Stimulated activated CD8-positive, alpha-beta memory T cell treated with anti-CD3 and anti-CD28 coated beads, Interleukin-15, amount 100 ng/mL, for 24 hours (primary cell): ENCODE data around the gene GNAQ.

Experiments used
- DNase-seq: peaks from one replicate; pipeline ENCODE4 v3.0.0-alpha.2; 2020; ENCODE audit warnings: low read depth

Gene GNAQ

DNA sequence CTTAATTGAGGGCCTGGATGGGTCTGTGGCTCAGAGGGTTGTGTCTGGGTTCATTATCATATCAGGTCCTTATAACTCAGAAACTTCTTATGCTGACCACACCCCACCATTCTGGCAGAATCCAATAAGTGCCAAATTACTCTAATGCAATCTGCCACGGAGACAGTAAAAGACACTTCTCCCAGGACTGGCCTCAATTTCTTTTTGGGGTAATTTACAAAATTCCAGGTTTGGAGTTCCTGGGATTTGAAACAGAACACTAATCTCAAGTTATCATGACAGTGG lies 187.8 kb downstream of the GNAQ start:
- DNase-seq, result no peak

DNA sequence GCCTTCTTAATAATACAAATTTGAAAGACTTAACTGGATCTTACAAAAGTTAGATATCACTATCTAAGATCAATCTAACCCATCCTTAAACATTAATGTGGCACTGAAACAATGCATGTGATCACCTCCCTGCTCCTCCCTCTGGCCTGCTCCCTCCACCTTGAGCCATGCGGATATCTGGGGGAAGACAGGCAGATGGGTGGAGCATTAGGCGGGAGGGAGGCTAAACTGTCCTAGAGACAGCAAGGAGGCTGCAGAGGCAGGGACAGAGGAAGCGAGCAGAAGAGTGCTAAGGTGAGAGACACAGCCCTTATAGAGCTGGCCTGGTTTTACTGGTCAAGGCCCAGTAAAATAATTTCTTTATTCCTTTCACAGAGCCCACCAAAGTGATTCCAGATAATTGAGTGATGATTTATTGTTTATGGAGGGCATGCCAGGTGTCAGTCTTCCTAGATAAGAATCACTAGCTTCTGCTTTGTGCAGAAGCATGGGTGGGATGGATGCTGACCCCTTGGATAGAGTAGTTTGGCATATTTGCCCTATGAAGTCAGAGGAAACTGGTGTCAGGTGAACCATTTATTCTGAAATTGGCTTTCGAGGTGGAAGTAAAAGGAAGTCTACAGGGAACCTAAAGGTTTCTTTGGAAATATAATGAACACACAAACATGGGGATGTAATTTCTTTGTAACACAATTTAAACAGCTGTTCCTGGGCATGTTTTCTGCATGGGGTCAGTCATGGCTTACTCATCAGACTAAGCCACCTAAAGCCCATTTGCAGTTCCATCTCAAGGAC lies 188.3 kb downstream of the GNAQ start:
- DNase-seq, result no peak

DNA sequence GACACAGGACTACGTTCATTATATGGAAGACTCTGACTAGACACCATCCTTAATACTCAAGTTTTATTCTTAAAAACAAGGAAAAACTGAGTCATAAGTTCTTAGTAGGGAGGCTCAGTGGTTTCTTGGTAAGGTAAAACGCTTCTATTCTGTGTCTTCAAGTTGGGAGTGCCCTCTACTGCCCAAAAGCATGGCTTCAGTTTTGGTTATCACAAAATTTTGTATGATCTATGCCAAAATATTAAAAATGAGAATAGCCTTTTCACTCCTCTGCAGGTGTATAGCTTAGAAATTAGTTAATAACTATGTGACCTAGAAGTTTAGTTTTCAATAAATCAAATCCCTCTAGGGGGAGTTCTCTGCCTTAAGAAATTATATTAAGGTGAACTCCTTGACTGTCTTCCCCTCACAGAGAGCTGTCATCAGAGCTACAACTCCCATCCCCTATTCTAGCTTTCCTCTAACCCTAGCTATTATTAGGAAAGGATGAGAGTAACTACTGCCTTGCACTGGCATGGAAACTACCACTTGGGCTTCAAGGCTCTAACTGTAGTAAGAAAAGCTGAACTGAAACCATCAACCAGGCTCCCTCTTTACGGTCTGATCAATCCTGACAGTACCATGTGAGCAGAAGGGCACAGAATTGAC lies 189.7 kb downstream of the GNAQ start:
- DNase-seq, result no peak

DNA sequence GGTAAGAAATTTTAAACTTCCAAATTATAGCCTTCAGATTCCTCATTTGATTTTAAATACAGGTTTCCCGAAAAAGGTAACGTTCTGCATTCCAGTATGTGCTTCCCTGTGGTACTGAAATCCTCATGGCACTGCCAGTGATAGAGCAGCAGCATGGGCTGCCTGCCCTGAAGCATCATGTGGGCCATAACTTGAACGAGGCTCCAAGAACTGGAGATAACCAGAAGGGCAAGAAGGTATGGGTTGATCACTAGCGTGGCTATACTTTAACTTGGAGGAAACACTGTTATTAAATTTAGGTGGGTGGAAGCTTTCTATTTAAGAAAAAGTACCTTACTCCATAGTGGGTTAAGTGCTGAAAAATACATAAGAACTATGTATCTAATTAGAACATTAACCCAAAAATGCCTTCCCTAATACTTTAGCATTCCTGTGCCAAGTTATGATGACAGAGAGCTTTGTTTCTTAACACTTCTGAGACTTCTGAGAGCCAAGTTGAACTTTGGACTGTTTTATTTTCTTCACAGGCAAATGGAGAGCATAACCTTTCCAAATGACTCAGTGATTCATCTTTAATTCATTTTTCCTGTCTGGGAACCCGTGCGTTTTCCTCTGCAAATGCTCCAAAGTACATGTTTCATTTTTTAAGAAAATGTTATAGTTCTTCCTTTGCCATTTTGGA lies 192.0 kb downstream of the GNAQ start:
- no peak for DNase-seq

DNA sequence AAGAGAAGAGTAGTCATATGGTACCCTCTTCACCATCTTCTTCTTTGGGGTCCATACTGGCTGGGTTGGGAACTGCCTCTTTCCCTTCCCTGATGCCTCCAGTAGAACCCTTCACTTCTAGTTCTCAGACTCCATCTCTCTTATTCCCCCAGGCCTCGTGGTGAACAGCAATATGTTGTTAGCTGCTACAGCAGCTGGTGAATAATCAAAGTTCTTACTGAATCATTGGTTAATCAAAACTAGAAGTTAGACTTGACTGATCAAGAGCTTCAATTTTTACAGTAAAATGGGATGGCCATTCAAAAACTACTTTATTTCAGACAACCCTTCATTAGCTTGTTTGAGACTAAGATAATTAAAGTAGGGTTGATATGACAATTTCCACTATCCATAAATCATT lies 192.6 kb downstream of the GNAQ start:
- DNase-seq, result no peak

DNA sequence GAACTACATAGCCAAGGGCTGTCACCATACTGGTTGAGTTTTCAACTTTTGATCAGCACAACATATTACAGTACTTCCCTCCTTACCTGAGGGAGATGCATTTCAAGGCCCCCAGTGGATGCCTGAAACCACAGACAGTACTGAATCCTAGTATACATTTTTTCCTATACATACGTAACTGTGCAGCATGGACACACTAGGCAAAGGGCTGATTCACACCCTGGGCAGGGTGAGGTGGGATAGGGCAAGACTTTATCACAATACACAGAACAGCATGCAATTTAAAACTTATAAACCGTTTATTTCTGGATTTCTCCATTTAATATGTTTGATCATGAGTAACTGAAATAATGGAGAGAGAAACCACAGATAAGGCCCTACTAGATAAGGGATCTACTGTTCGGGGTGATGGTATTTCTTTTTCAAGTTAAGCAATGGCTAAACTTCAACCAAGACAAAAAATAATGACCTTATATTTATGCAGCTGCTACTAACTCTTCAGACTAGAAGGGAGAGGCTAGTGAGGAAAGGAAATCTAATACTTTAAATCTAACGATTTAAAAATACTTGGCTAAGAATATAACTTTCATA lies 196.6 kb downstream of the GNAQ start:
- no peak for DNase-seq

DNA sequence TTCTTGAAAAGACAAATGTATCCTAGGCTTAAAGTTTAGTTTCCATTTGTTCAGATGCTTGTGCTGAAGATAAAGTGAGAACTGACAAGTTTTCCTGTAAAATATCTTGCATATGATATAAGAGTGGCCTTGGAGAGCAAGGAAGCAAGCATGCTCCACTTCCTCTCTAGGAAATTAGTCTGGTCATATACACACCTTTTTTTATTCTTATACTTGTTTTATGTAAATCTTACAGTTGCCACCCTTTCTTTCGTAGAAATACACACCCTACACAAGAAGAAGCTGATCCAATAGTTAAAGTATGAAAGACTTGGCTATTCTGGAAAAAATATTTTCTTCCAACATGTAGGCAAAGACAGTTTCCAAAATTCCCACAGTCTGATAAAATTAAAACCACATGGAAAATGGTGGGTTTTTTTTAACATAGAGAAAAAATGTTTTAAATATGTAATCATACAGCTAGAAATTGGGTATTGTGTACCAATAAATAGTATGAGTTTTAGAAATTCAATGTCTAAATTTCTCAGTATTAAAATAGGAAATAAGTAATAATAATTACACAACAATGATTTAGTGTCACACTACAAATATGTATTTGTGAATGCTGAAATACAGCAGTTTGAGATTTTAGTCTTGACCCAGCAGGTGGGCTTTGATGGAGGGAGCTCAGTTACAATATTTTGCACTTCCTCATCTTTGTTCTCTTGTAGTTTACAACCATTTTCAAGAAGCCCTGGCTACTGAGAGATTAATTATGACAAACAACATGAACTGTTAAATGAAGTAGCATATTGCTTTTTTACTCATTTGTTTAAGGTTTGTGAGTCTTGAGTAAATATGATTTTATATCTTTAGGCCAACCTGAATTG lies 197.8 kb downstream of the GNAQ start:
- DNase-seq, result no peak

DNA sequence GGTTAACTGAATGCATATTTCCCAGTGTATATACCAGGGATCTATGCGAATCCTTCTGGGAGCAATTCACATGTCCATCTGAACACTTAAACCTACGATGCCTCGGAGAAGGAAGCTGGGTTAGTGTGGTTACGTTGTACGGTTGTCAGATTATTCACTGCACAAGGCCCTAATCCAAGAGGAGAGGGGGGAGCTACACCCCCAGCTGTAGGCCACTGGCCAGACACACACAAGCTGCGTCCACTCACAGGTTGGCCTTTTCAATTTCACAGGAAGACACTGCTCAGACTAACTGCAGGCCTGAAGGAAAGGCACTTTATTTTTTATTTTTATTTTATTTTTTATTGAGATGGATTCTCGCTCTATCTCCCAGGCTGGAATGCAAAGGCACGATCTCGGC lies 199.0 kb downstream of the GNAQ start:
- DNase-seq, result no peak

DNA sequence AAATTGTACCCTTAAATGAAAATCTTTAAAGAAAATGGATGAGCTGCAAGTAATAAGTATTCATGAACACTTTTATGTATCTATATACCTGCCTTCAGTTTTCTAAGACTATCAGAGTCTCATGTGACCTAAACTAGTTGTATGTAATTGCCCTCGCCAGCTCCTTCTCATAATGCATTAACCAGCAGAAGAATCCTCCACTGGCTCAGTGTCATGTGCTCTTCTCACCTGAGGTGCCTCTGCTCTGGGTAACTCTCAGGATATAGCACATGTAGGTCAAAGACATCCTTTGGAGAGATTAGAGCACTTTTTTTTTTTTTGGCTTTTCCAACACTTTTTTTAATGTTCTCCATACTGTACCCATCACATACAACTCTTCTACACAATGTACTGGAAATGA lies 199.8 kb downstream of the GNAQ start:
- no peak for DNase-seq

DNA sequence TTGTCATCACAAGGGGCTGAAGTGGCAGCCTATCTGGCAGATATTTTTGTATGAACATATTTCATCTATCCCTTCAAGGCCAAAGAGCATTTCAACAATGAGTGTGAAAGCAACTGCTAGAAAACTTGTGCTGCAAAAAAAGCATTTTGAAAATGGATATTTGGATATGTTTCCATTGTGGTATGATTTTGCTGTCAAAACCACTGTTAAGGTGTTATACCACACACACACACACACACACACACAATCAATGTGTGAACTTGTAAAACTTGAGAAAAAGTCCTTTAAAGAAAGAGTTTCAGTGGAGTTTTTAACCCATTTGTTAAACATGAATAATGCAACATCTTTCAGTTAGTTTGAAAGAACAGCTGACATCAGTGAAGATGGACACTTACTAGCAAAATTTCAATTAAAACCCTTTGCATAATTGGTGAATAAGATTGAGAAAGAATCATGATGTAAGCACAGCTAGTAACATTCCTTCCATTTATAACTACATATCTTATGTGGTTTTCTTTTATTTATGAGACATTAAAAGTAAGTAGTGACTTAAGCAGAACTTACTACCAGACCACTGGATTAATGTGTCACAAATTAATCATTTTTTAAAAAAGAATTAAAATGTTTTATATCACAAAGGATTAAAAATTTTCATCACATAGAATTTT lies 200.9 kb downstream of the GNAQ start:
- no peak for DNase-seq

DNA sequence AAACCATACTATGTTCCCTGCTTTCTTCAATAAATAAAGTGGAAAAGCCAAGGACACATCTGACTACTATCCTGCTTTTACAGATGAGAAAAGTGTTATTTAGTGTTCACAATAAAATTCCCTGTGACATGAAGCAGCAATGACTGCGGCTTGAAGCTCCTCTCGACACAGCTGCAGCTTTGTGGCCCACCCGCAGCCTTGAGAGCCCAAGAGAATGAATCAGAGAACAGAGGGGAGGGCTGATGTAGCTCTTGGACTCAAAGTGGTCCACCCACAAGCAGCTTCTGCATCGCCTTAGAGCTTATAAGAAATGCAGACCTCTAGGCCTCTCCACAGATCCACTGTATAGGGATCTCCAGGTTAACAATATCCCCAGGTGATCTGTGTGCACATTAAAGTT lies 202.2 kb downstream of the GNAQ start:
- no peak for DNase-seq

DNA sequence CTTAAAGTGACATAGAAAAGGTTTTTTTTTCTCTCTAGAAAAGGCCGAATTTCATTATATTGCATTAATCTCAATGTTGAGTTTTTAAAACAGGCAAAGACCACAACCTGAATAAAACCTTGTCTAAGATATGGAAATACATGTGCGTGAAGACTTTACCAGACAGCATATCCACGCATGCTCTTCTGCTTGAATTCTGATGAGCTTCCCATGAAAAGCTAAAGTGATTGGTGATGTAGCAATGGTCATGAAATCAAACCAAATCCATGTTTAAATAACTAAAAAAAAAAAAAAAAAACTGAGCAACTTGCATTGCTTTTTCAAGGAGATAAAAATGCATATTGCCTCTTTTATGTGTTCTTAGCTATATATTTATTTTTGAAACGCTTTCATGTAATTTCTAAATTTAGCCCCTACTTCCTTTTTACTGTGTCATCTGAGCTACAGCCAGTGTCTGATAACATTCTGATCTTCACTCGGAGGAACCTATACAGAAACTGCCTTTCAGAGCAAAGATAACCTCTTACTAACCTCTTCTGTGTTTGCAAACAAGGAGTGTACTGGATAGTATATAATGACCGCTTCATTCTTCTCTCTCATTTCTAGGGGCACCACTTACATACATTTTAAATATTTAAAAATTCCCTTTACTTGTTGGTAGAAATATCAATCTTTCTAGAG lies 204.4 kb downstream of the GNAQ start:
- no peak for DNase-seq

DNA sequence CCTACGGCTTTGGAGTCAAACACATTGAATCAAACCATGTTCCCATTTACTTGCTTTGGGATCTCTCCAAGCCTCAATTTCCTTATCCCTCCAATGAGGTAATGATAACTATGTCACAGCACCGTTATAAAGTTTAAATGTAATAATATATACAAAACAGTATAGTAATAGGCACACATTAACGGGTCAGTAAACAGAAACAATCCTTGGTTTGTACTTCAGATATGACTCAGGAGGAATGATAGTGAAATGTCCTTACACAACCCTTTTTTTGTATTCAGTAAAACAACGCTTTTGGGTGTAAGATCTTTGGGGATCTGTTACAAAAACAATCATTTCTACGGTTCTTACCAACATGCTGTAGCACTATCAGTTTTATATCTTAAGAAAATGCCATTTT lies 205.0 kb downstream of the GNAQ start:
- DNase-seq, result no peak

DNA sequence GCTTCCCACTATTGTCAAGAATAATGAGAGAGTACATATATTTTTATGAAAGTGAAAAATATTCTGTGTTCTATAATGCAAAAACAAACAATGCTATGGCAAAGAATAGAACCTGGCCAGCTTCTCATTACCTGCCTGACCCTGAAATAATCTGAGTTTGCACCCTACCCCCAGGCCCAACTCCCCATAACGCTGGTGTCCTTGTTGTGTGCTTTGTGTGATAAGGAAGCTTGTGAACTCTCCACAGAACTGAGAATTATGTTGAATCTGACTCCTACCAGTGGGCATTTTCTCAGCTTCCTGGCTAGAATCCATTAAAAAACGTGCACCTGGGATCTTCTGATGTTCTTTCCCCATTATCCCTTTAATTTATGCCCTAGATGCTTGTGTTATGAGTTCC lies 205.5 kb downstream of the GNAQ start:
- no peak for DNase-seq

DNA sequence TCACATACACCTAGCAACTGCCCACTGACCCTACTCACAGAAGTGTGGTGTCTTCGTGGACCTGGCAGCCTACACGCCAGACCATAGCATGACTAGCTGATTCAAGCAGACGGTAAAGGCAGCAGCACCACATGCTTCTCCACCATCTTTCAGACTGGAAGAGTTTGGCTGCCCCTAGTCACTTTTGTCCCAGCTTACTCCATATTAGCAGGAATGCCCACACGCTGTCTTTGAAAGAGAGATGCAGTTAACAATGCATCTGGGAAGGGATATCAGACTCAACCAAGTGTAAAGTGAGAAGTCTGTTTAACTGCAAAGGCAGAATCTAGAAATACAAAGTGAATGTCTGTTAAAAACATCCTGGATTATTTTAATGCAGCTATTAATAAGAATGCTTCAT lies 206.2 kb downstream of the GNAQ start:
- DNase-seq, result no peak

DNA sequence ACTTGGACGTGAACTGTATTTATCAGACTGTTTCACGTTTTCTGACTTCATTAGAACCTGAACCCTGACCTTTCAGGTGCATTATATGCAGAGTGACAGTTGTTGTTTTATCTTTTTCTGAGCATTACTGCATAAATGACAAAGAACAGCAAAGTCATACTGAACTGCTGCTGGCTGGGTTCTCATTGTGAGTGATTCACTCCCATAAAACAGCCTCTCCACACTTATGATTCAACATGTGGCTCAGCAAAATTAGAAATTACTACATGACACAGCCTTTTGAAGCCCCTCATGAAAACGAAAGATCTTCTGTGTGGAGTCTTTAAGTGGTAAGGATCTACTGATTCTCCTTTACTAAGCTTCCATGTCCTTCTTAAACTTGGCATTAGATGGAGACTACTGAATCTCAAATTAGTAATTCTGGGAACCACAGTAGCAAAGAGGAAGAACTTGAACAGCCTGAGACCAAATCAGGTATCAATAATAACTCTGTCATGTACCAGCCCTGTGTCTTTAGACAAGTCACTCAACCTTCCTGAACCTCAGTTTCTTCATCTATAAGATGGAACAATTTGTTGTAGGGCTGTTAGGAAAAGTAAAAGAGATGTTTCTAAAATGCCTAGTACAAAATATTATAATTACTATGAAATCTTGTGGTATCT lies 211.2 kb downstream of the GNAQ start:
- DNase-seq, result no peak

DNA sequence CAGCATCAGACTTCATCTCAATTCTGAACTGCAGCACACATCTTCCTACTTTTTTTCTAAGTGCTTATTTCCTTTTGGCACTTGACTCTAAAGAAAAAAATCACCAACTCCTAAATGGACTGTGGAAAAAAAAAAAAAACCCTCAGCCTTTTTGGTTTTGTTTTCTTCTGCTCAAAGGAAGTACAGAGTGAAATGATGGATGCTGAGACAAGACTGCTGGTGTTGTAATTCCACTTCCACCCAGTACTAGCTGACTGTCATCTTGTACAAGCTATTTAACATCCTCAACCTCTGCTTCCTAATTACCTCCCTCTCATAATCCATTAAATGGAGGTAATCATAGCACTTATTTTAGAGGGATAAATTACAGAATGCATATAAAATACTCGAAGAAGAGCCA lies 212.0 kb downstream of the GNAQ start:
- no peak for DNase-seq

DNA sequence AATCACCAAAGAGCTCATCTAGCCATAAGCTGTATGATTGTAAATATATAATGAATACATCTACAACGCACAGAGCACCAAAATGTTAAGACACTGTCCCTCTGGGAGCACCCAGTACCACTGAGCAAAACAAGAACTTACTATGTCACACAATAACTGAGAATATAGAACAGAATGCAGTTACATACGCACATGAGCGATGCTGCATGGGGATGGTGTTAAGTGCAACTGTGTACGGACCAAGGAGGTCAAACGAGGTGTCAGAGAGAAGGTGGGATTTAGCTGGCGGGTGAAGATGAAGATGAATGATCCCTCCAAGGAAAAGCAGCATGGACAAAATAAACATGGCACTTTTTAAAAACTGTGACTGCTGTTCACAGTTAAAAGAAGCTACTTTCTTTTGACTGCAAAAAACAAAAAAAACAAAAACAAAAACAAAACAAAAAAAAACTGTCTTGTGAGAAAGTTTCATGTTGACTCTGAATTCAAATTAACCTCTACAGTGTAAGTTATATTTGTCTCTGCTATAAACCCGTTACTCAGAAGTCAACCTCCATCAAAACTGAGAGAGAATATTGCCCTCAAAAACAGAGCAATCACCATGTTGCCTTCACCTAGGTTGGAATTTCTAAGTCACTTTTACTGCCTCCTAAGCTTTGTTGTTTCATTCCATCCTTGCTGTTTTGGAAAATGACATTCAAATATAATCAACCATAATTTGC lies 213.9 kb downstream of the GNAQ start:
- no peak for DNase-seq

DNA sequence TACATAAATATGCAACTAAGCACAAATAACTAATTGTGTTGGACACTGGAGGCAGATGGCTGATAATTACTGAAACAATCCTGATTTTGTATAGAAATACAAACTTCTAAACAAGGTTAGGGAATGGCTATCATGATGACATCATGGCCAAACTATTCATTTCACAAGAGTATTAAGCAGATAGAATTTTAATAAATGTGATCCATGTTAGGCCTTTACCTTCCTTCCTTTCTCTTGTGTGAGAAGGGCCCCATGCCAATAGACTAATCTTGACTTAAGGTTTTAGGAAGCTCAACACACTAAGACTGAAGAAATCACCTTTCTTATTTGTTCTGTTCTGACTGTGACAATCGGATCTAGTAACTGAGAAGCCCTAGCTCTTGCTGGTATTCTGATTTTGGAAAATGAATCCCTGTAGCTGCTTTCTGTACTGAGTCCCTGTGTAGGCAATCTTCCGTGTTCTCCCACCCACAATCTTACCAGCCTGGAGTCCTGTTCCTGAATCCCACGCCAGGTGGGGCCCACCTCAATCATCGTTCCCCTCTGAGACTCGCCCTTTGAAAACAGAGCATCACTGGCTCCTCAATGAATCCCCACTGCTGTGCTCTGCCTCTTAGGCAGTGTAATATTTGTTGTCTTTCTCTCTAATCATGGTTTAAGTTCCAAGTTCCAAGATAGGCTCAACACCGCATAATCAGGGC lies 214.8 kb downstream of the GNAQ start:
- no peak for DNase-seq
